Measurements from ENCODE around the gene ACOXL. TPM values are rescaled to one million over a fixed set of nuclear protein-coding genes. Genes with fewer than 3 reads are reported as not detected.

Gene ACOXL
- total RNA-seq, 1 donor from 2014 or later, result 6.0 TPM

GRCh38 chr2:111005307-111005706 lies 272.9 kb downstream of the ACOXL start:
- DNase-seq (ENCODE audit: low spot score), result no peak

GRCh38 chr2:111005821-111006220 lies 273.4 kb downstream of the ACOXL start:
- DNase-seq (ENCODE audit: low spot score), result no peak

- DNase-seq (ENCODE audit: low spot score), result no peak
Measured at GRCh38 chr2:111007757-111008688, 275.6 kb downstream of the ACOXL start.

GRCh38 chr2:111011218-111011617 lies 278.8 kb downstream of the ACOXL start:
- no peak for DNase-seq (ENCODE audit: low spot score)

- no peak for DNase-seq (ENCODE audit: low spot score)
Measured at GRCh38 chr2:111015283-111015995, 283.1 kb downstream of the ACOXL start.

- DNase-seq (ENCODE audit: low spot score), result no peak
Measured at GRCh38 chr2:111017034-111017622, 284.8 kb downstream of the ACOXL start.

GRCh38 chr2:111017909-111018308 lies 285.5 kb downstream of the ACOXL start:
- DNase-seq (ENCODE audit: low spot score), result no peak

- DNase-seq (ENCODE audit: low spot score), result no peak
Measured at GRCh38 chr2:111019381-111019780, 287.0 kb downstream of the ACOXL start.

GRCh38 chr2:111022633-111023032 lies 290.3 kb downstream of the ACOXL start:
- DNase-seq (ENCODE audit: low spot score), result no peak

- DNase-seq (ENCODE audit: low spot score), result no peak
Measured at GRCh38 chr2:111024496-111024895, 292.1 kb downstream of the ACOXL start.

GRCh38 chr2:111025288-111025687 lies 292.9 kb downstream of the ACOXL start:
- no peak for DNase-seq (ENCODE audit: low spot score)

GRCh38 chr2:111028720-111029119 lies 296.3 kb downstream of the ACOXL start:
- no peak for DNase-seq (ENCODE audit: low spot score)

- peak; percentile 23 for DNase-seq (ENCODE audit: low spot score)
Measured at GRCh38 chr2:111029181-111029927, 297.0 kb downstream of the ACOXL start.

GRCh38 chr2:111030260-111030891 lies 298.0 kb downstream of the ACOXL start:
- peak; percentile 30 for DNase-seq (ENCODE audit: low spot score)

- DNase-seq (ENCODE audit: low spot score), result no peak
Measured at GRCh38 chr2:111030945-111031344, 298.6 kb downstream of the ACOXL start.

GRCh38 chr2:111031546-111032478 lies 299.4 kb downstream of the ACOXL start:
- no peak for DNase-seq (ENCODE audit: low spot score)

GRCh38 chr2:111032721-111033429 lies 300.5 kb downstream of the ACOXL start:
- DNase-seq (ENCODE audit: low spot score), result no peak

- DNase-seq (ENCODE audit: low spot score), result no peak
Measured at GRCh38 chr2:111034146-111034545, 301.8 kb downstream of the ACOXL start.

- DNase-seq (ENCODE audit: low spot score), result peak; percentile 69
Measured at GRCh38 chr2:111034606-111035005, 302.2 kb downstream of the ACOXL start.

Measured in umbilical cord (tissue), 2 donors.